OCI-LY1 (cell line): ENCODE results near the gene SORBS2.

ENCODE experiments used
- H2AFZ ChIP-seq: fragments of 200-600 bp; sonication (generic), shearing (Covaris generic); 2 replicates; pipeline ENCODE4 v1.6.0; 2014; ENCODE audit warnings: antibody characterized with exemption, mild to moderate bottlenecking, low read length
- H3F3A ChIP-seq: fragments of 200-600 bp; sonication (generic), shearing (Covaris generic); 2 replicates; pipeline ENCODE4 v1.6.0; 2014; ENCODE audit warnings: mild to moderate bottlenecking, antibody characterized with exemption, low read length, moderate library complexity; ENCODE audit not compliant: insufficient read depth
- H3K27ac ChIP-seq: fragments of 200-600 bp; sonication (generic); 2 replicates; pipeline ENCODE4 v1.5.1; 2014; ENCODE audit warnings: low read length, mixed run types, mild to moderate bottlenecking, low read depth; ENCODE audit not compliant: poor library complexity, severe bottlenecking
- H3K27me3 ChIP-seq: fragments of 200-600 bp; sonication (generic); 2 replicates; pipeline ENCODE4 v1.6.0; 2014; ENCODE audit warnings: antibody characterized with exemption, mild to moderate bottlenecking, low read length, moderate library complexity; ENCODE audit not compliant: insufficient read depth
- H3K36me3 ChIP-seq: fragments of 200-600 bp; sonication (generic); 2 replicates; pipeline ENCODE4 v1.6.1; 2014; ENCODE audit warnings: mild to moderate bottlenecking, antibody characterized with exemption, low read length, moderate library complexity, mixed read lengths; ENCODE audit not compliant: insufficient read depth
- H3K4me1 ChIP-seq: fragments of 200-600 bp; sonication (generic); 2 replicates; pipeline ENCODE4 v1.5.1; 2014; ENCODE audit warnings: mild to moderate bottlenecking, low read length, moderate library complexity; ENCODE audit not compliant: insufficient read depth, severe bottlenecking
- H3K4me2 ChIP-seq: fragments of 200-600 bp; sonication (generic), shearing (Covaris generic); 2 replicates; pipeline ENCODE4 v1.6.1; 2014; ENCODE audit warnings: low read length
- H3K4me3 ChIP-seq: fragments of 200-600 bp; sonication (generic); 2 replicates; pipeline ENCODE4 v1.5.1; 2014; ENCODE audit warnings: low read length, low read depth, mild to moderate bottlenecking, mixed read lengths; ENCODE audit not compliant: poor library complexity, severe bottlenecking
- H3K79me2 ChIP-seq: fragments of 200-600 bp; shearing (Covaris generic); 2 replicates; pipeline ENCODE4 v1.6.1; 2016; ENCODE audit warnings: mixed run types, low read length, mixed read lengths; ENCODE audit not compliant: insufficient read depth
- H3K9ac ChIP-seq: fragments of 200-600 bp; sonication (generic), shearing (Covaris generic); 2 replicates; pipeline ENCODE4 v1.6.1; 2014; ENCODE audit warnings: mild to moderate bottlenecking, low read length, mixed read lengths
- H3K9me2 ChIP-seq: fragments of 200-600 bp; sonication (generic), shearing (Covaris generic); 2 replicates; pipeline ENCODE4 v1.6.1; 2014; ENCODE audit warnings: low read depth, mild to moderate bottlenecking, low read length, mixed read lengths
- H3K9me3 ChIP-seq: fragments of 200-600 bp; shearing (Covaris generic); 2 replicates; pipeline ENCODE4 v1.6.1; 2014; ENCODE audit warnings: low read length, mixed read lengths
- H4K20me1 ChIP-seq: fragments of 200-600 bp; sonication (generic), shearing (Covaris generic); 2 replicates; pipeline ENCODE4 v1.6.0; 2016; ENCODE audit warnings: mild to moderate bottlenecking, low read length; ENCODE audit not compliant: insufficient read depth
- EZH2 ChIP-seq: fragments of 200-600 bp; sonication (generic), shearing (Covaris generic); IDR thresholded peaks from 2 replicates; pipeline ENCODE4 v1.8.0; 2017; ENCODE audit warnings: borderline replicate concordance, mixed run types, mild to moderate bottlenecking, antibody characterized with exemption, low read length, moderate library complexity, mixed read lengths
- TF ChIP-seq, protein P1 (sequence below): fragments of 200-600 bp; sonication (generic), shearing (Covaris generic); IDR thresholded peaks from 2 replicates; pipeline ENCODE4 v1.5.1; 2017; ENCODE audit warnings: mild to moderate bottlenecking, antibody characterized with exemption, low read length, moderate library complexity, mixed read lengths

SORBS2 gene

DNA sequence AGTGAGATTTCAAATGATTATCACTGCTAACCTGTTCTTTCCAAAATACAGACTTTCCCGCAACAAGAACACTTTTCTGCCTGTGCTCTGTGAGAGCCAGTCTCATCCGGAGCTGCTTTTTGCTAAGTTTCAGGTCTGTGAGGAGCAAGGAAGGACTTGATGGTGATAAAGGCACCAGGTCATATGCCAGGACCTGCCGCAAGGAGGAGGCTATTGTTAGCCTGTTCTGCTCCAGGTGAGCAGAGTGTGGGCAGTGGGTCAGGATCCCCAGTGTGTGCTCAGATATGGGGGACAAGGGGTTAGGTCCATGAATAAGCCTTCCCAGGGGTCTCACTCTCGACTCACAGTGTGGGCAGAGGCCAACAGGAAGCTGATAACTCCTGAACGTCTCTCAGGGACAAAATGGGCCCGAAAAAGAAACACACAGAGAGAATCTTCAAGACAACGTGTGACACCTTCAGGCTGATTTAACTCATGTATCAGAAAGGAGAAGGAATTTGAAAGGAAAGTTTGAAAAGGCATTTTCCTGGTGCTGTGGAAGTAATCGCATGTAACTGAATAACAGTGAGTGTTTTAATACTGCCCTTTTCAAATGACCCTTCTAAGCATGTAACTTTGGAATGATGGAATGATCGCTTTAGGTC, 219.0 kb downstream of the SORBS2 start:
- no peaks in the 10 kb centered on the region for H4K20me1 ChIP-seq
- H3K27me3 ChIP-seq, result no peaks in the 10 kb centered on the region
- H3K27ac ChIP-seq, result no peak overlapping the region
- no peak overlapping the region for H3K9ac ChIP-seq
- no peaks in the 10 kb centered on the region for H3K9me3 ChIP-seq
- TF ChIP-seq, protein P1, sequence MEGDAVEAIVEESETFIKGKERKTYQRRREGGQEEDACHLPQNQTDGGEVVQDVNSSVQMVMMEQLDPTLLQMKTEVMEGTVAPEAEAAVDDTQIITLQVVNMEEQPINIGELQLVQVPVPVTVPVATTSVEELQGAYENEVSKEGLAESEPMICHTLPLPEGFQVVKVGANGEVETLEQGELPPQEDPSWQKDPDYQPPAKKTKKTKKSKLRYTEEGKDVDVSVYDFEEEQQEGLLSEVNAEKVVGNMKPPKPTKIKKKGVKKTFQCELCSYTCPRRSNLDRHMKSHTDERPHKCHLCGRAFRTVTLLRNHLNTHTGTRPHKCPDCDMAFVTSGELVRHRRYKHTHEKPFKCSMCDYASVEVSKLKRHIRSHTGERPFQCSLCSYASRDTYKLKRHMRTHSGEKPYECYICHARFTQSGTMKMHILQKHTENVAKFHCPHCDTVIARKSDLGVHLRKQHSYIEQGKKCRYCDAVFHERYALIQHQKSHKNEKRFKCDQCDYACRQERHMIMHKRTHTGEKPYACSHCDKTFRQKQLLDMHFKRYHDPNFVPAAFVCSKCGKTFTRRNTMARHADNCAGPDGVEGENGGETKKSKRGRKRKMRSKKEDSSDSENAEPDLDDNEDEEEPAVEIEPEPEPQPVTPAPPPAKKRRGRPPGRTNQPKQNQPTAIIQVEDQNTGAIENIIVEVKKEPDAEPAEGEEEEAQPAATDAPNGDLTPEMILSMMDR, result no peak
- no peak for TF ChIP-seq EZH2
- no peaks in the 10 kb centered on the region for H3K9me2 ChIP-seq
- H3K79me2 ChIP-seq, result no peaks in the 10 kb centered on the region
- no peak overlapping the region for H3K4me2 ChIP-seq
- no peak overlapping the region for H2AFZ ChIP-seq
- no peak overlapping the region for H3K4me3 ChIP-seq
- no peaks in the 10 kb centered on the region for H3K36me3 ChIP-seq
- H3F3A ChIP-seq, result no peaks in the 10 kb centered on the region
- H3K4me1 ChIP-seq, result peaks cover 30% of the 10 kb centered on the region

DNA sequence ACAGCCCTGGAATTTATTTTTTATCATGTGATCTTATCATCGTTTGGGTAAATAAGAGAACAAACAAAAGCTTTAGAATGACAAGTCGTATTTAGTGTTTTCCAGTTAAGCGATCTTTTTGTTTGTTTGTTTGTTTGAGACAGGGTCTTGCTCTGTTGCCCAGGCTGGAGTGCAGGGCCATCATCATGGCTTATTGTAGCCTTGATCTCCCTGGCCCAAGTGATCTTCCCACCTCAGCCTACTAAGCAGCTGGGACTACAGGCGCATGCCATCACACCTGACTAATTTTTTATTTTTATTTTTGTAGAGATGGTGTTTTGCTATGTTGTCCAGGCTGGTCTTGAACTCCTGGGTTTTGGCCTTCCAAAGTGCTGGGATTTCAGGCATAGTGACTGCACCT, 219.6 kb downstream of the SORBS2 start:
- Histone ChIP-seq H3K9me3 (no peaks in the 10 kb centered on the region), H4K20me1 (no peaks in the 10 kb centered on the region), H3K9ac (no peak overlapping the region), H3F3A (no peaks in the 10 kb centered on the region), H3K79me2 (no peaks in the 10 kb centered on the region), H3K4me2 (no peak overlapping the region), H3K36me3 (no peaks in the 10 kb centered on the region), H3K27ac (no peak overlapping the region), H3K27me3 (no peaks in the 10 kb centered on the region), H3K4me3 (no peak overlapping the region), H3K4me1 (peaks cover 30% of the 10 kb centered on the region), H3K9me2 (no peaks in the 10 kb centered on the region), H2AFZ (no peak overlapping the region)
- TF ChIP-seq EZH2, result no peak
- TF ChIP-seq, protein P1, result no peak

DNA sequence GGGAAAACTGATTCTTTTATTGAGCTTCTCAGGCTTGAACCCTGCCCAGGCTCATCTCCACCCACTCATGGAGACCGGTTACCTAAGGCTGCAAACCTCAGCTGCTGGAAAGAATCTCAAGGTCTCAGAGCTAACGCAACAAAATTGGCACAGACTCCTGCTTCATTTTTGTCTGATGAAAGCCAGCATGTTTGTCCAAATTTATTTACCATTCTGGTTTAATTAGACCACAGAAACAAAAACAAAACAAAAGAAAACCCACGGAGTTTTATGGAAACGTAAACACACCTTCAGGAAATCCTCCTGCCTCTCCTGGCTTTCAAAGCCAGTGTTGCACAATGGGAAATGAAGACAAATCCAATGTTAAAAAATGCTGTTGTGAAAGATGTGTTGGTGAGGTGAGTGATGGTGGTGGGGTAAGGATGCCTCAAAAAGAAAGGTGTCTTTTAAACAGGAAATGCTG, 220.3 kb downstream of the SORBS2 start:
- no peaks in the 10 kb centered on the region for H3K36me3 ChIP-seq
- H3F3A ChIP-seq, result no peaks in the 10 kb centered on the region
- TF ChIP-seq, protein P1, result no peak
- TF ChIP-seq EZH2, result no peak
- H3K4me3 ChIP-seq, result no peak overlapping the region
- no peak overlapping the region for H3K4me2 ChIP-seq
- no peaks in the 10 kb centered on the region for H4K20me1 ChIP-seq
- H3K9me2 ChIP-seq, result no peaks in the 10 kb centered on the region
- H3K27ac ChIP-seq, result no peak overlapping the region
- no peaks in the 10 kb centered on the region for H3K27me3 ChIP-seq
- H3K79me2 ChIP-seq, result no peaks in the 10 kb centered on the region
- no peaks in the 10 kb centered on the region for H3K9me3 ChIP-seq
- H3K4me1 ChIP-seq, result peaks cover 34% of the 10 kb centered on the region
- no peak overlapping the region for H2AFZ ChIP-seq
- no peak overlapping the region for H3K9ac ChIP-seq
